CD4-positive, CD25-positive, alpha-beta regulatory T cell (primary cell): ENCODE measurements around the gene ADO. TPM values are rescaled to one million over a fixed set of nuclear protein-coding genes. Genes with fewer than 3 reads are reported as not detected.

ENCODE experiments used
- ATAC-seq, 2 donors: fragments of 150-1000 bp; cut with Tn5 transposase; one replicate each; pipeline ENCODE4 v1.10.0; 2021; ENCODE audit warnings: low read depth in 2 of 2, moderate number of reproducible peaks in 2 of 2, moderate library complexity in 1 of 2
- DNase-seq, 3 donors: peaks; one replicate each; pipeline versions ENCODE4 v3.0.0 to v3.0.0-alpha.2; 2012 to 2022; ENCODE audit warnings: mixed read lengths in 1 of 3
- H3K27ac ChIP-seq: one replicate; pipeline ENCODE4 v1.7.0; 2013; ENCODE audit warnings: mild to moderate bottlenecking, low read length; ENCODE audit not compliant: insufficient read depth, poor library complexity, severe bottlenecking
- H3K27me3 ChIP-seq: one replicate; pipeline ENCODE4 v1.7.0; 2013; ENCODE audit warnings: low read length; ENCODE audit not compliant: control insufficient read depth, insufficient read depth
- H3K36me3 ChIP-seq: one replicate; pipeline ENCODE4 v1.7.0; 2013; ENCODE audit warnings: mild to moderate bottlenecking, low read length, moderate library complexity; ENCODE audit not compliant: control insufficient read depth, insufficient read depth
- H3K4me1 ChIP-seq: 2 replicates; pipeline ENCODE4 v1.7.0; 2013; ENCODE audit warnings: mild to moderate bottlenecking, low read length; ENCODE audit not compliant: insufficient read depth, control insufficient read depth, poor library complexity, severe bottlenecking
- H3K4me3 ChIP-seq: one replicate; pipeline ENCODE4 v1.7.0; 2013; ENCODE audit warnings: low read depth, mild to moderate bottlenecking, low read length, moderate library complexity
- H3K9me3 ChIP-seq, 2 experiments: 1 replicate in 1 of 2; 2 replicates in 1 of 2; pipeline ENCODE4 v1.7.0; 2013; ENCODE audit warnings: low read length in 2 of 2, mild to moderate bottlenecking in 1 of 2, moderate library complexity in 1 of 2; ENCODE audit not compliant: control insufficient read depth in 2 of 2
- H3K27ac Mint-ChIP-seq, 3 donors: one replicate each; pipeline ENCODE4 v1.8.0; 2020 to 2022; ENCODE audit warnings: mild to moderate bottlenecking in 3 of 3, mixed read lengths in 3 of 3, moderate library complexity in 2 of 3
- H3K27me3 Mint-ChIP-seq: one replicate; pipeline ENCODE4 v1.8.0; 2022; ENCODE audit warnings: mild to moderate bottlenecking, mixed read lengths
- H3K36me3 Mint-ChIP-seq: one replicate; pipeline ENCODE4 v1.8.0; 2020; ENCODE audit warnings: mixed read lengths
- H3K4me1 Mint-ChIP-seq, 4 donors: one replicate each; pipeline ENCODE4 v1.8.0; 2020 to 2022; ENCODE audit warnings: mixed read lengths in 4 of 4, mild to moderate bottlenecking in 1 of 4
- H3K4me3 Mint-ChIP-seq, 4 donors: one replicate each; pipeline ENCODE4 v1.8.0; 2020 to 2022; ENCODE audit warnings: mild to moderate bottlenecking in 4 of 4, mixed read lengths in 4 of 4, moderate library complexity in 3 of 4
- H3K9me3 Mint-ChIP-seq, 7 donors: one replicate each; pipeline ENCODE4 v1.8.0; 2020 to 2022; ENCODE audit warnings: mixed read lengths in 7 of 7, mild to moderate bottlenecking in 3 of 7, moderate library complexity in 2 of 7
- polyA plus RNA-seq, 4 donors: library from polyadenylated mRNA; unstranded; fragments of 300-500 nt; fragmentation: Illumina TruSeq; gene quantifications; one replicate each; pipeline ENCODE4 v1.2.3, GENCODE V29; 2021
- total RNA-seq: library from RNA; stranded (reverse); gene quantifications from one replicate; pipeline ENCODE4 v1.2.3, GENCODE V29; 2022

ADO gene
- total RNA-seq (11.1 TPM), polyA plus RNA-seq (1 to 10 TPM; 1.4 to 4.4 (median 2.1) TPM)

DNA sequence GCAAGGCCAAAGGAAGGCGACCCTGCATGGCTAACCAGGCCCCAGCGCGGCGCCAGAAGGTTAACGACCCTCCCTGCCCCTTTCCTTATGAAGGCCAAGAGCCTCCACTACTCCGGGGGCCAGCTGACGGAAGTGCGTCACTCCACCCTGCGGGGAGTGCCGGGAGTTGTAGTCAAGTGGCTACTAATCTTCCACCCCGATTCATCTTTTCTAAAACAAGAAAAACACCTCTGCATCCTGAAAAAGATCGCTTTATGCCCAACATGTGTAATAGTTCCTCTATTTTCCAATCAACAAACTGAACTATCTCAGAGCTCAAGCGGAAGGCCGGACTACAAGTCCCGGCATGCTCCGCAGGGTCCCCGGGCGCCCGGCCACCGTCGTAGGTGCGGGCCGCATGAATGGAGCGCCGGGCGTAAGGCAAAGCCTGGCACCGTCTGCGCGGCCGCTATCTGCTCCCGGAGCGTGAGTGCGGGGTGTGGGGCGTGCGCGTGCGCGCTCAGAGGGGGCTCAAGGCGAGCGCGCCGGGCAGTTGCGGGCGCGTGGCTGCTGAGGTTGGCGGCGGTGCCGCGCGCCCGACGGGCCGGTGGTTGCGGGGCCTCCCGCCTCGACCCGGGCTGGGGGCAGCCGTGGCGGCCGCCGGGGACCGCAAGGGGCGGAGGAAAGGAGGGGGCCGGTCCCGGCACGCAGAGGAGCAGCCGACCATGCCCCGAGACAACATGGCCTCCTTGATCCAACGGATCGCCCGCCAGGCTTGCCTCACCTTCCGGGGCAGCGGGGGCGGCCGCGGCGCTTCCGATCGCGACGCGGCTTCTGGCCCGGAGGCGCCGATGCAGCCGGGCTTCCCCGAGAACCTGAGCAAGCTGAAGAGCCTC is at the start of gene ADO:
Gene ADO, plus strand, starts transcription at position 365 of the 875 bp plus-strand sequence. Its CDS starts 340 bp downstream, at position 705.
- no peaks in the 10 kb centered on the region for H3K27me3 ChIP-seq
- H3K9me3 Mint-ChIP-seq, result no peaks in the 10 kb centered on the region
- H3K4me1 Mint-ChIP-seq, result peaks cover 17 to 44% (median 35%) of the 10 kb centered on the region in 4 donors
- peaks cover 36% of the 10 kb centered on the region for H3K4me1 ChIP-seq
- peak within 1 kb of the TSS; percentile 88 for H3K27ac ChIP-seq
- peak within 1 kb of the TSS; percentile 84 to 100 (median 96) for H3K4me3 Mint-ChIP-seq
- ATAC-seq (peak; percentile 88 to 89), DNase-seq (peak; percentile 71 to 90 (median 84))
- peak within 1 kb of the TSS; percentile 97 to 100 (median 97) for H3K27ac Mint-ChIP-seq
- H3K27me3 Mint-ChIP-seq, result peaks cover 22% of the 10 kb centered on the region
- H3K9me3 ChIP-seq, result no peaks in the 10 kb centered on the region
- H3K36me3 Mint-ChIP-seq, result peaks cover 10% of the 10 kb centered on the region
- peak within 1 kb of the TSS; percentile 97 for H3K4me3 ChIP-seq
- peaks cover 12% of the 10 kb centered on the region for H3K36me3 ChIP-seq

DNA sequence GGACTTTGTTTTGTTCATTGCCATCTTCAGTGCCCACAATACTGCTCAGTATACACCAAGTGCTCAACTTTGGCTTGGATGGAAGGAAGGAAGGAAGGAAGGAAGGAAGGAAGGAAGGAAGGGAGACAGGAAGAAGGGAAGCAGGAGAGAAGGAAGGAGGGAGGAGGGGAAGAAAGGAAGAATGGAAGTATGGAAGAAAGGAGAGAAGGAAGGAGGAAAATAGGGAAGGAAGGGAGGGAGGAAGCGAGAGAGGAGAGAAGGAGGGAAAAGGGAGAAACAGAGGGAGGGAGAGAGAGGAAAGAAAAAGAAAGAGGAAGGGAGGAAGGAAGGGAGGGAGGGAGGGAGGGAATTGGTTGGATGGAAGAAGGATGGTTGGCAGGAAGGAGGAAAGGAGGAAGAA is 49.6 kb upstream of the ADO start:
- Mint-ChIP-seq H3K27ac (peak overlapping the region in 1 of 3 donors; percentile 21), H3K36me3 (peaks cover 3% of the 10 kb centered on the region)

DNA sequence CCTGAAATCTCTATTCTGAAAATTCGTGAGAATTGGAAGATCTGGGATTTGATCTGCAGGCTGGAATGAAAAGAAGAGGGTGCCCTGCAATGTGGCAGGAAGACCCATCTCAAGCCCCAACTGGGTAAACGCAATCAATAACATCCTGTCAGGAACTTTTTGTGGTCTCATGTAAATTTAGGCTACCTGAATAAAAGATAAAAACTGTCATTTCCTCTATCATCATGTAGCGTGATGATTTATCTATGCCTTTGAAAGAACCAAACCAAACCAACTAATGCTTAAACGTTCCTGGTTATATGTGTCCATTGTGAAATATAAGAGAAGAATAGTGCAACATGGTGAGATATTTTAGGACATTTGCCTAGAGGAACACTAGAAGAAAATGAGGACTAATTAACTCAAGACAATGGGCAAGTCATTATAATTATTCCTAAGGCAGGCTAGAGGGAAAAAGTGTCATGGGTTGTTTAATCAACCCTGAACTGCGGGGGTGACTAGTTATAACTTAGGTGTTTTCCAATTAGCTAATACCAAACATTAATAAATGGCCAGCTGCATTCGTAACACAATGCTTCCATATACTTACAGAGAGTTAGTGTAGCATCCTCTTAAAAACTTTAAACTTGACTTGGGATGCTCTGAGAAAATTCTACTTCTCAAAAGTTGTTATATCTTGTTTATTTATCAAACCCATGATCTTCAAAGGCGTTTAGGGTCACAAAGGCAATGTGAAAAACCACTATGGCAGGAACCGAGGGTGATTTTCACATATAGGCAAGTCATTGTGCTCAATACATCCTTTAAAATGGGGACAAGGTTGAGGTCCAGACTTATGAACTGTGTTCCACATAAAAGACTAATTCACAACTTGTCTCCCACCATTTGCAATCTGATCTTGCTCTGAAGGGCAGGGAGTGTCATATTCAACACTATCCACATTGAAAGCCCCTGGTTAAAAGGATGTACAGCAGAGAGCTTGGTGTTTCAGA is 48.6 kb upstream of the ADO start:
- no peak for DNase-seq
- peak overlapping the region in 1 of 3 donors; percentile 13 for H3K27ac Mint-ChIP-seq

More for the DNA sequence above, 49.6 kb upstream of the ADO start:
- Histone ChIP-seq H3K27ac (no peak overlapping the region), H3K9me3 (no peaks in the 10 kb centered on the region), H3K27me3 (no peaks in the 10 kb centered on the region), H3K36me3 (no peaks in the 10 kb centered on the region), H3K4me1 (peaks cover 12% of the 10 kb centered on the region), H3K4me3 (no peak overlapping the region)
- H3K4me3 Mint-ChIP-seq, result no peak overlapping the region
- no peak for DNase-seq
- ATAC-seq, result no peak
- H3K27me3 Mint-ChIP-seq, result no peaks in the 10 kb centered on the region
- peaks cover 0 to 1% (median 0%) of the 10 kb centered on the region in 7 donors for H3K9me3 Mint-ChIP-seq
- peaks cover 5 to 21% (median 14%) of the 10 kb centered on the region in 4 donors for H3K4me1 Mint-ChIP-seq

DNA sequence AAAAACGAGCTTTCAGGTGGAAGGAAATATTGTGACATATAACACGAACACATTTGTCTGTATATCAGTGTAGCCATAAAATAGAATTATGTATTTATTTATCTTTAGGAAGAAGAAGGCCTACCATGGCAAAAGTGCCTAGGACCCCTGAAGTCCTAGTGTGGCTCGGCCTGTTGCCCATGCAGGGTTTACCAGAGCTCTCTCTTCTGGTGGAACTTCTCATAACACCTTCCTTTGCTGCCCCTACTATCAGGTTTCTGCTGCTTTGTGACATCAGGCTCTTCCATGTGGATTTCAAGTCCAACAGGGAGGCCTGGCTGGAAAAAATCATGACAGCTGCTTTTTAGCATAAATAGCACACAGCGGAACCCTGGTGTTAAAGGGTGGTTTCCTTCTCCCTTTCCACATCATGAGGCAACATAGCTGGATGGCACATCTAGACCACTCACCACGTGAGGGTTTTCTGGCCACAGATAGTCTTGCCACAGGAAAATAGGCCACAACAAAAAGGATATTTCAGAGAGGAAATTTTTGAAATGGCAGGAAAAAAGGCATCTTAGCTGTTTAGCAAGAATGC is 44.8 kb upstream of the ADO start:
- DNase-seq (no peak), ATAC-seq (peak in 1 of 2 donors; percentile 16)
- Histone ChIP-seq H3K4me3 (no peak overlapping the region), H3K9me3 (no peaks in the 10 kb centered on the region), H3K36me3 (no peaks in the 10 kb centered on the region), H3K27me3 (no peaks in the 10 kb centered on the region), H3K27ac (no peak overlapping the region), H3K4me1 (peaks cover 12% of the 10 kb centered on the region)
- H3K27ac Mint-ChIP-seq, result peak overlapping the region in 1 of 3 donors; percentile 5
- H3K27me3 Mint-ChIP-seq, result no peaks in the 10 kb centered on the region
- peaks cover 3% of the 10 kb centered on the region for H3K36me3 Mint-ChIP-seq
- H3K4me3 Mint-ChIP-seq, result no peak overlapping the region
- peaks cover 5 to 19% (median 12%) of the 10 kb centered on the region in 4 donors for H3K4me1 Mint-ChIP-seq
- no peaks in the 10 kb centered on the region for H3K9me3 Mint-ChIP-seq

More for the DNA sequence above, 48.6 kb upstream of the ADO start:
- Mint-ChIP-seq H3K4me3 (peak overlapping the region in 1 of 4 donors; percentile 9), H3K27me3 (no peaks in the 10 kb centered on the region), H3K36me3 (peaks cover 3% of the 10 kb centered on the region), H3K9me3 (peaks cover 0 to 1% (median 0%) of the 10 kb centered on the region in 7 donors), H3K4me1 (peaks cover 5 to 21% (median 14%) of the 10 kb centered on the region in 4 donors)
- H3K4me3 ChIP-seq, result no peak overlapping the region
- no peaks in the 10 kb centered on the region for H3K9me3 ChIP-seq
- H3K4me1 ChIP-seq, result peaks cover 12% of the 10 kb centered on the region
- no peak for ATAC-seq
- H3K36me3 ChIP-seq, result no peaks in the 10 kb centered on the region
- H3K27me3 ChIP-seq, result no peaks in the 10 kb centered on the region
- no peak overlapping the region for H3K27ac ChIP-seq

DNA sequence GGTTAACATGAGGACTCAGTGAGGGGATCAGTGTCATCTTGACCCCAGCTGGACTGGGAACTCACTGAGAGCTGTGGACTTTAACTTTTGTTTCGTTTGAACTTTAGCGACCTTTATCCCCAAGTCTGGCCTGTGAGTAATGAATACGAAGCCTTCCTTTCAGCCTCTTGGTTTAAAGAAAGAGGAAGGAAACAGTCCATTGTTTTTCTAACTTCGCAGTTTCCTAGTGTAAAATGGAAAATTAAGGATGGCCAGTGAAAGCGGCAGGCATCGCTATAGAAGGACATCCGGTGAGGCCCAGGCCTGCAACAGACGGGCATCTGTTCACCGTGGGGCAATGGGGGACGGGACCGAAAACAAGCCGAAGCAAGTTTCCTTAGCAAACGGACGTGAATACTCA is 44.1 kb upstream of the ADO start:
- no peak overlapping the region for H3K27ac Mint-ChIP-seq
- no peak for DNase-seq
- no peaks in the 10 kb centered on the region for H3K27me3 ChIP-seq

DNA sequence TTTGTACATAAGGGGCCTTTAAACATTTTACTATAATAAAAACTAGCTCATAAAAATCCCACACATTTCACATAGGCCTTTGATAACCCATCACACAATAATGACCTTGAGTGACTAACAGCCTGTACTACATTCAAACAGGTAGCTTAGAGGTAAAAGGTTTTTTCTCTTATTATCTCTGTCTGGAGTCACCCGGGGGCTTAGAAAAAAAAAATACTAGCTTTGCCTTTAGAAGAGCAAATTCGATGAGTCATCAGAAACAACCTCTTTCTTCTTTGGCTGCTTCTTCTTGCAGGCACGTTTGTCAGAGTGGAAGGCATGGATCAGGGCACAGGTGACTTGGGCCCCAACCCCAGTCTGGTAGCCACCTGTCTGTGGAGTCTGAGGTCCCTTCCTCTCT is 43.4 kb upstream of the ADO start:
- peaks cover 3% of the 10 kb centered on the region for H3K4me1 ChIP-seq
- Mint-ChIP-seq H3K27ac (no peak overlapping the region), H3K36me3 (peaks cover 3% of the 10 kb centered on the region), H3K4me3 (no peak overlapping the region), H3K4me1 (peaks cover 0 to 7% (median 4%) of the 10 kb centered on the region in 4 donors), H3K9me3 (no peaks in the 10 kb centered on the region), H3K27me3 (no peaks in the 10 kb centered on the region)
- no peak overlapping the region for H3K27ac ChIP-seq
- ATAC-seq, result peak in 1 of 2 donors; percentile 22
- no peak overlapping the region for H3K4me3 ChIP-seq
- no peaks in the 10 kb centered on the region for H3K27me3 ChIP-seq
- peak in 1 of 3 donors; percentile 8 for DNase-seq
- H3K36me3 ChIP-seq, result no peaks in the 10 kb centered on the region
- no peaks in the 10 kb centered on the region for H3K9me3 ChIP-seq

More for the DNA sequence above, 44.1 kb upstream of the ADO start:
- no peaks in the 10 kb centered on the region for H3K9me3 ChIP-seq
- H3K4me1 ChIP-seq, result peaks cover 10% of the 10 kb centered on the region
- no peak for ATAC-seq
- H3K4me3 ChIP-seq, result no peak overlapping the region
- Mint-ChIP-seq H3K27me3 (no peaks in the 10 kb centered on the region), H3K4me1 (peaks cover 5 to 12% (median 9%) of the 10 kb centered on the region in 4 donors), H3K36me3 (peaks cover 3% of the 10 kb centered on the region), H3K4me3 (no peak overlapping the region), H3K9me3 (no peaks in the 10 kb centered on the region)
- no peak overlapping the region for H3K27ac ChIP-seq
- no peaks in the 10 kb centered on the region for H3K36me3 ChIP-seq

DNA sequence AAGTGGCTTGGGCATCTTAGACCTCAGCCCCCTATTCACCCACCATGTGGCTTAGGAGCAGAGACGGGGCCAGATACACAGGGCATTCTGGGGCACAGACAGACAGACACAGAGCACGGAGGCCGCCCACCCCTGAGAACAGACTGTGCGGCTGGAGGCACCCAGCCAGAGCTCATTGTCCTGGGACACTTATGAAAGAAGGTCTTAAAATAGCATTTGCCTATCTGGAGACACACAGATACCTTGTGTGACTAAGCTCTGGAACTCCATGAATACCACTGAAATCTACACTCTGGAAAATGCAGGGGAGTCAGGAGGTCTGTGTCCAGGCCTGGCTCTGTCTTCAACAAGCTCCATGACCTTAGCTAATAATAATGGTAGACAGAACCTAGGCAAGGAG is 41.4 kb upstream of the ADO start:
- DNase-seq (no peak), ATAC-seq (no peak)
- Mint-ChIP-seq H3K27me3 (peaks cover 4% of the 10 kb centered on the region), H3K4me1 (peaks cover 0 to 5% (median 2%) of the 10 kb centered on the region in 4 donors), H3K36me3 (peaks cover 3% of the 10 kb centered on the region), H3K4me3 (no peak overlapping the region), H3K9me3 (no peaks in the 10 kb centered on the region), H3K27ac (no peak overlapping the region)
- Histone ChIP-seq H3K4me3 (no peak overlapping the region), H3K36me3 (no peaks in the 10 kb centered on the region), H3K4me1 (no peaks in the 10 kb centered on the region), H3K27me3 (no peaks in the 10 kb centered on the region), H3K9me3 (no peaks in the 10 kb centered on the region), H3K27ac (no peak overlapping the region)
